IMR-90 (cell line): ENCODE measurements around the gene DHX29.

ENCODE experiments used
- BHLHE40 ChIP-seq: fragments of 150-350 bp; IDR thresholded peaks from 2 replicates; pipeline ENCODE4 v1.6.1; 2016; ENCODE audit warnings: mild to moderate bottlenecking, low read depth, low read length
- CHD1 ChIP-seq: IDR thresholded peaks from 2 replicates; pipeline ENCODE4 v1.6.1; 2012; ENCODE audit warnings: low read depth, low read length, improper control_type of control experiment
- CTCF ChIP-seq: conservative IDR thresholded peaks from 2 replicates; pipeline ENCODE4 v1.5.1; 2012; ENCODE audit warnings: mild to moderate bottlenecking, low read depth, low read length, improper control_type of control experiment
- ELK1 ChIP-seq: fragments of 150-350 bp; IDR thresholded peaks from 2 replicates; pipeline ENCODE4 v1.6.1; 2016; ENCODE audit warnings: low read depth, mild to moderate bottlenecking, low read length, moderate library complexity, borderline replicate concordance
- FOS ChIP-seq: fragments of 150-350 bp; IDR thresholded peaks from 2 replicates; pipeline ENCODE4 v1.6.1; 2016; ENCODE audit warnings: low read depth, low read length
- MAFK ChIP-seq: IDR thresholded peaks from 2 replicates; pipeline ENCODE4 v1.6.1; 2012; ENCODE audit warnings: low read depth, low read length, improper control_type of control experiment
- MXI1 ChIP-seq: IDR thresholded peaks from 2 replicates; pipeline ENCODE4 v1.6.1; 2012; ENCODE audit warnings: low read depth, mild to moderate bottlenecking, low read length, moderate library complexity, borderline replicate concordance
- POLR2A ChIP-seq: IDR thresholded peaks from 2 replicates; pipeline ENCODE4 v1.6.1; 2012; ENCODE audit warnings: mild to moderate bottlenecking, low read depth, low read length
- RAD21 ChIP-seq: IDR thresholded peaks from 2 replicates; pipeline ENCODE4 v1.6.1; 2012; ENCODE audit warnings: low read length, improper control_type of control experiment
- RCOR1 ChIP-seq: IDR thresholded peaks from 2 replicates; pipeline ENCODE4 v1.6.1; 2012; ENCODE audit warnings: mild to moderate bottlenecking, low read length, improper control_type of control experiment; ENCODE audit not compliant: insufficient replicate concordance
- RFX5 ChIP-seq: IDR thresholded peaks from 2 replicates; pipeline ENCODE4 v1.8.0; 2012; ENCODE audit warnings: low read depth, mild to moderate bottlenecking, low read length, moderate library complexity
- SMC3 ChIP-seq: fragments of 150-350 bp; IDR thresholded peaks from 2 replicates; pipeline ENCODE4 v1.6.1; 2016; ENCODE audit warnings: low read depth, mild to moderate bottlenecking, antibody characterized with exemption, low read length, moderate library complexity
- USF2 ChIP-seq: fragments of 150-350 bp; IDR thresholded peaks from 2 replicates; pipeline ENCODE4 v1.6.1; 2017; ENCODE audit warnings: mild to moderate bottlenecking, antibody characterized with exemption, low read length, low read depth

- TF ChIP-seq POLR2A (no peak), CTCF (no peak), RAD21 (no peak), RFX5 (no peak), FOS (no peak), ELK1 (no peak), BHLHE40 (no peak), MXI1 (no peak), RCOR1 (no peak), MAFK (no peak), SMC3 (no peak), CHD1 (no peak), USF2 (no peak)
Measured at GRCh38 chr5:55343609-55344008, 36.1 kb upstream of the DHX29 start.
